GM12892 (cell line): ENCODE results near the gene ANKRD6.

ENCODE experiments used
- POLR2A ChIP-seq: IDR thresholded peaks from 2 replicates; pipeline ENCODE4 v1.6.1; 2011; ENCODE audit warnings: low read depth, low read length, control low read depth
- TAF1 ChIP-seq: IDR thresholded peaks from 2 replicates; pipeline ENCODE4 v1.6.1; 2011; ENCODE audit warnings: low read depth, mild to moderate bottlenecking, control low read depth, low read length, borderline replicate concordance

DNA sequence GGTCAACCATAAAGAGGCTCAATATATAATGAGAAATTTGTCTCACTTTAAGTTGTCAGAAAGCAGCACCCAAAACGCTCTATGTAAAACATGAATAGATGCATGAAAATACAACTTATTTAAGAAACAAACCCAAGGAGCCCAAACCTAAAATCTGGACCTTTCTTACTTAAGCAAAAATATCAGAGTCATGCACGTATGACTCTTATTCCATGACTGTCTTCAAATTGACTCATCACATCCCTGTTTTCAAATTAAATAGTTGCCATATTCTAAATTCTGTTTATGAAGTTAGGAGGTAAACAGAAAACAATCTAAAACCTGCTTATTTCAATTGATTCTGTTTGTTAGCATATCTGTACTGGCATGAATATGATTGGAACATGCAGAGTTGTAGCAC lies 42.1 kb downstream of the ANKRD6 start:
- TF ChIP-seq TAF1 (no peak), POLR2A (no peak)
